ENCODE data around the gene KRTAP10-12.

GRCh38 chr21:44713846-44714245, 16.9 kb downstream of the KRTAP10-12 start:
- TF ChIP-seq CTCF (IDR thresholded peaks at IDR 0.05), result no peak
- TF ChIP-seq POLR2AphosphoS5 (IDR thresholded peaks at IDR 0.05), result no peak

Measured in breast epithelium (tissue), 3 donors.